Activated B cell treated with CpG ODN at 0.5 μM for 24 hours (primary cell): ENCODE results near the gene RMND5A. TPM values are rescaled to one million over a fixed set of nuclear protein-coding genes. Genes with fewer than 3 reads are reported as not detected.
"Not testable (repeated sequence)": the region's sequence is repeated elsewhere in the genome, so short reads cannot be mapped to it uniquely, and the experiment has no call there.

Source experiments
- ATAC-seq: fragments of 200-7000 bp; cut with Tn5 transposase; one replicate; pipeline ENCODE4 v1.10.0; 2021; ENCODE audit warnings: low read depth, mild to moderate bottlenecking, moderate library complexity
- CTCF ChIA-PET: fragments of 350-600 bp; sonication (Branson Sonifier 250); formaldehyde crosslinking; loops from one replicate; lab custom pipeline; 2021; ENCODE audit warnings: antibody characterized with exemption; lab: Charles Lee
- POLR2A ChIA-PET: fragments of 350-600 bp; sonication (Branson Sonifier 250); formaldehyde crosslinking; loops from one replicate; lab custom pipeline; 2021; ENCODE audit warnings: antibody characterized with exemption; lab: Charles Lee
- DNase-seq: peaks from one replicate; pipeline ENCODE4 v3.0.0; 2022
- H3K27ac Mint-ChIP-seq: one replicate; pipeline ENCODE4 v1.8.0; 2020; ENCODE audit warnings: mixed read lengths
- H3K27me3 Mint-ChIP-seq: one replicate; pipeline ENCODE4 v1.8.0; 2021; ENCODE audit warnings: mixed read lengths
- H3K36me3 Mint-ChIP-seq: one replicate; pipeline ENCODE4 v1.8.0; 2021; ENCODE audit warnings: low read depth, mixed read lengths
- H3K4me1 Mint-ChIP-seq: one replicate; pipeline ENCODE4 v1.8.0; 2021; ENCODE audit warnings: mixed read lengths
- H3K4me3 Mint-ChIP-seq: one replicate; pipeline ENCODE4 v1.8.0; 2020; ENCODE audit warnings: mild to moderate bottlenecking, mixed read lengths
- H3K9me3 Mint-ChIP-seq: one replicate; pipeline ENCODE4 v1.8.0; 2020; ENCODE audit warnings: mixed read lengths
- CTCF ChIP-seq: fragments of 200-600 bp; IDR thresholded peaks from one replicate; pipeline ENCODE4 v1.8.0; 2022; ENCODE audit warnings: antibody characterized with exemption, mild to moderate bottlenecking
- intact Hi-C: fragments of 100-400 bp; cut with micrococcal nuclease; formaldehyde crosslinking; loops from one replicate; pipeline ENCODE4 v1.15.1; 2024
- total RNA-seq: library from RNA; stranded (reverse); gene quantifications from 2 replicates; pipeline ENCODE4 v1.2.3, GENCODE V29; 2022

Gene RMND5A
- total RNA-seq, 1 donor from 2014 or later = 26.9 TPM

- POLR2A ChIA-PET = interaction anchor here (0.6 kb wide), 1 partner anchor 75 kb away, joined by 4 read pairs; no protein-coding TSS in a partner anchor
- CTCF ChIA-PET = no interaction called here
Measured at GRCh38 chr2:86703704-86704361, 16.3 kb upstream of the RMND5A start.

GRCh38 chr2:86704459-86704971, 15.6 kb upstream of the RMND5A start:
- Mint-ChIP-seq H3K9me3 (no peaks in the 10 kb centered on the region), H3K27me3 (no peaks in the 10 kb centered on the region), H3K4me3 (no peak overlapping the region), H3K4me1 (no peaks in the 10 kb centered on the region), H3K27ac (no peak overlapping the region), H3K36me3 (no peaks in the 10 kb centered on the region)
- intact Hi-C loops = no loop called here
- no peak for TF ChIP-seq CTCF
- DNase-seq = no peak
- ATAC-seq = no peak
- ChIA-PET POLR2A (no interaction called here), CTCF (no interaction called here)

More at GRCh38 chr2:86703704-86704361, 16.3 kb upstream of the RMND5A start:
- Mint-ChIP-seq H3K4me3 (no peak overlapping the region), H3K36me3 (no peaks in the 10 kb centered on the region), H3K9me3 (no peaks in the 10 kb centered on the region), H3K4me1 (no peaks in the 10 kb centered on the region), H3K27me3 (no peaks in the 10 kb centered on the region), H3K27ac (no peak overlapping the region)
- TF ChIP-seq CTCF = no peak
- intact Hi-C loops = no loop called here
- DNase-seq = no peak
- no peak for ATAC-seq

GRCh38 chr2:86706220-86706619, 13.9 kb upstream of the RMND5A start:
- Mint-ChIP-seq H3K9me3 (no peaks in the 10 kb centered on the region), H3K36me3 (no peaks in the 10 kb centered on the region), H3K4me1 (no peaks in the 10 kb centered on the region), H3K4me3 (no peak overlapping the region), H3K27ac (no peak overlapping the region), H3K27me3 (no peaks in the 10 kb centered on the region)
- ATAC-seq = no peak
- ChIA-PET CTCF (no interaction called here), POLR2A (no interaction called here)
- TF ChIP-seq CTCF = no peak
- intact Hi-C loops = no loop called here
- DNase-seq = no peak

- CTCF ChIA-PET = no interaction called here
- TF ChIP-seq CTCF = no peak
Measured at GRCh38 chr2:86706935-86707334, 13.2 kb upstream of the RMND5A start.

GRCh38 chr2:86708126-86708525, 12.0 kb upstream of the RMND5A start:
- ATAC-seq = not testable (repeated sequence)

More at GRCh38 chr2:86706935-86707334, 13.2 kb upstream of the RMND5A start:
- H3K4me1 Mint-ChIP-seq = no peaks in the 10 kb centered on the region
- DNase-seq = no peak
- intact Hi-C loops = no loop called here
- no peaks in the 10 kb centered on the region for H3K9me3 Mint-ChIP-seq
- H3K27me3 Mint-ChIP-seq = no peaks in the 10 kb centered on the region
- H3K4me3 Mint-ChIP-seq = no peak overlapping the region
- no peaks in the 10 kb centered on the region for H3K36me3 Mint-ChIP-seq
- no peak for ATAC-seq
- POLR2A ChIA-PET = no interaction called here
- H3K27ac Mint-ChIP-seq = no peak overlapping the region

GRCh38 chr2:86714579-86715173, 5.4 kb upstream of the RMND5A start:
- not testable (repeated sequence) for ATAC-seq

More at GRCh38 chr2:86708126-86708525, 12.0 kb upstream of the RMND5A start:
- intact Hi-C loops, POLR2A ChIA-PET, H3K9me3 Mint-ChIP-seq, H3K27me3 Mint-ChIP-seq, H3K27ac Mint-ChIP-seq, H3K4me3 Mint-ChIP-seq, H3K36me3 Mint-ChIP-seq, H3K4me1 Mint-ChIP-seq, DNase-seq, CTCF ChIA-PET: not testable (repeated sequence)

GRCh38 chr2:86719263-86719636, 841 bp upstream of the RMND5A start:
- ATAC-seq, DNase-seq, H3K4me1 Mint-ChIP-seq, H3K27ac Mint-ChIP-seq, CTCF ChIA-PET, H3K36me3 Mint-ChIP-seq, H3K9me3 Mint-ChIP-seq, H3K27me3 Mint-ChIP-seq, POLR2A ChIA-PET, intact Hi-C loops, H3K4me3 Mint-ChIP-seq: not testable (repeated sequence)

More at GRCh38 chr2:86714579-86715173, 5.4 kb upstream of the RMND5A start:
- H3K27ac Mint-ChIP-seq, H3K36me3 Mint-ChIP-seq, intact Hi-C loops, H3K4me3 Mint-ChIP-seq, H3K4me1 Mint-ChIP-seq, H3K9me3 Mint-ChIP-seq, H3K27me3 Mint-ChIP-seq, POLR2A ChIA-PET, DNase-seq, CTCF ChIA-PET: not testable (repeated sequence)

- H3K4me1 Mint-ChIP-seq, POLR2A ChIA-PET, H3K27me3 Mint-ChIP-seq, CTCF ChIA-PET, H3K9me3 Mint-ChIP-seq, intact Hi-C loops, H3K36me3 Mint-ChIP-seq: not testable (repeated sequence)
- DNase-seq (peak; percentile 44), ATAC-seq (peak; percentile 28)
- Mint-ChIP-seq H3K4me3 (peak overlapping the region; percentile 83), H3K27ac (peak overlapping the region; percentile 84)
Measured at GRCh38 chr2:86720540-86721320, 639 bp downstream of the RMND5A start.
